CD14-positive monocyte (primary cell): ENCODE measurements around the gene GIMAP4. TPM values are rescaled to one million over a fixed set of nuclear protein-coding genes. Genes with fewer than 3 reads are reported as not detected.

Source experiments
- DNase-seq, 3 donors: peaks; one replicate each; pipeline ENCODE4 v3.0.0-alpha.2; 2011 to 2022
- H2AFZ ChIP-seq: 2 replicates; pipeline ENCODE4 v1.6.0; 2012; ENCODE audit warnings: mild to moderate bottlenecking, low read depth, low read length, inconsistent platforms; ENCODE audit not compliant: insufficient read depth, poor library complexity, severe bottlenecking
- H3K27ac ChIP-seq, 2 donors: 1 replicate in 1 of 2; 2 replicates in 1 of 2; pipeline ENCODE4 v1.5.1; 2012 to 2013; ENCODE audit warnings: low read length in 2 of 2, control low read depth in 1 of 2, inconsistent platforms in 1 of 2, low read depth in 1 of 2, mild to moderate bottlenecking in 1 of 2
- H3K27me3 ChIP-seq, 2 donors: one replicate each; pipeline versions ENCODE4 v1.6.0 to v1.6.1; 2011 to 2013; ENCODE audit warnings: low read length in 2 of 2; ENCODE audit not compliant: control insufficient read depth in 2 of 2, insufficient read depth in 2 of 2
- H3K36me3 ChIP-seq, 2 donors: replicated peaks in 1 of 2; 1 replicate in 1 of 2; 2 replicates in 1 of 2; pipeline versions ENCODE4 v1.5.1 to v1.6.1; 2012 to 2013; ENCODE audit warnings: low read length in 2 of 2, control low read depth in 1 of 2, inconsistent platforms in 1 of 2, mild to moderate bottlenecking in 1 of 2; ENCODE audit not compliant: insufficient read depth in 2 of 2, control insufficient read depth in 1 of 2
- H3K4me1 ChIP-seq, 2 donors: 1 replicate in 1 of 2; 2 replicates in 1 of 2; pipeline versions ENCODE4 v1.5.1 to v1.6.1; 2012 to 2013; ENCODE audit warnings: low read length in 2 of 2, control low read depth in 1 of 2, inconsistent platforms in 1 of 2, mild to moderate bottlenecking in 1 of 2, moderate library complexity in 1 of 2; ENCODE audit not compliant: insufficient read depth in 2 of 2, control insufficient read depth in 1 of 2
- H3K4me2 ChIP-seq: replicated peaks from 2 replicates; pipeline ENCODE3; 2012; ENCODE audit warnings: low read length, moderate library complexity, mild to moderate bottlenecking; ENCODE audit not compliant: poor library complexity, severe bottlenecking; ENCODE audit errors: extremely low read depth
- H3K4me3 ChIP-seq, 3 experiments: fragments of 200-600 bp in 1 of 3; sonication (generic) in 1 of 3; replicated peaks in 1 of 3; 1 replicate in 2 of 3; 2 replicates in 1 of 3; pipeline ENCODE4 v1.5.1; 2011 to 2013; ENCODE audit warnings: low read length in 3 of 3, mild to moderate bottlenecking in 3 of 3, control low read depth in 2 of 3, low read depth in 2 of 3, inconsistent platforms in 1 of 3, moderate library complexity in 1 of 3
- H3K79me2 ChIP-seq: 2 replicates; pipeline ENCODE4 v1.6.0; 2012; ENCODE audit warnings: mild to moderate bottlenecking, control low read depth, inconsistent platforms, low read length, moderate library complexity; ENCODE audit not compliant: insufficient read depth
- H3K9ac ChIP-seq: 2 replicates; pipeline ENCODE4 v1.6.0; 2017; ENCODE audit warnings: low read length, mild to moderate bottlenecking; ENCODE audit not compliant: insufficient read depth, poor library complexity, severe bottlenecking
- H3K9me3 ChIP-seq, 2 donors: replicated peaks in 1 of 2; 1 replicate in 1 of 2; 2 replicates in 1 of 2; pipeline versions ENCODE4 v1.5.1 to v1.6.1; 2012 to 2013; ENCODE audit warnings: low read length in 2 of 2, control low read depth in 1 of 2; ENCODE audit not compliant: control insufficient read depth in 1 of 2, insufficient read depth in 1 of 2
- H4K20me1 ChIP-seq: 2 replicates; pipeline ENCODE4 v1.6.0; 2012; ENCODE audit warnings: mild to moderate bottlenecking, low read length, control low read depth, moderate library complexity; ENCODE audit not compliant: insufficient read depth
- H3K27ac Mint-ChIP-seq, 7 donors: one replicate each; pipeline ENCODE4 v1.8.0; 2020; ENCODE audit warnings: mild to moderate bottlenecking in 7 of 7, mixed read lengths in 7 of 7, moderate library complexity in 6 of 7, inconsistent platforms in 2 of 7
- H3K27me3 Mint-ChIP-seq, 3 donors: one replicate each; pipeline ENCODE4 v1.8.0; 2021 to 2022; ENCODE audit warnings: low read depth in 3 of 3, mild to moderate bottlenecking in 3 of 3, mixed read lengths in 3 of 3, moderate library complexity in 3 of 3, inconsistent platforms in 1 of 3
- H3K36me3 Mint-ChIP-seq, 2 donors: one replicate each; pipeline ENCODE4 v1.8.0; 2020; ENCODE audit warnings: mixed read lengths in 2 of 2, inconsistent platforms in 1 of 2, mild to moderate bottlenecking in 1 of 2
- H3K4me1 Mint-ChIP-seq: one replicate; pipeline ENCODE4 v1.8.0; 2020; ENCODE audit warnings: mild to moderate bottlenecking, mixed read lengths
- H3K4me3 Mint-ChIP-seq, 2 donors: one replicate each; pipeline ENCODE4 v1.8.0; 2020; ENCODE audit warnings: mild to moderate bottlenecking in 2 of 2, mixed read lengths in 2 of 2, moderate library complexity in 1 of 2
- H3K9me3 Mint-ChIP-seq, 7 donors: one replicate each; pipeline ENCODE4 v1.8.0; 2020 to 2022; ENCODE audit warnings: mixed read lengths in 7 of 7, mild to moderate bottlenecking in 6 of 7, moderate library complexity in 6 of 7, inconsistent platforms in 2 of 7
- WGBS: methylation state at CpG from one replicate; pipeline ENCODE4 v1.1.5; 2013; ENCODE audit warnings: missing lambda C conversion rate; ENCODE audit not compliant: insufficient coverage; 5-methylcytosine and 5-hydroxymethylcytosine counted together
- intact Hi-C, 2 donors: fragments of 100-400 bp; cut with micrococcal nuclease; formaldehyde crosslinking; loops; one replicate each; pipeline versions ENCODE4 v1.15.0 to v1.15.1; 2023
- polyA plus RNA-seq, 3 donors: library from polyadenylated mRNA; depleted of rRNA in 1 of 3; unstranded in 2 of 3; stranded (reverse) in 1 of 3; fragments of 300-500 nt in 2 of 3; fragments of >200 nt in 1 of 3; fragmentation: Illumina TruSeq in 2 of 3; gene quantifications; 1 replicate in 2 of 3; 2 replicates in 1 of 3; pipeline ENCODE4 v1.2.3, GENCODE V29; 2012 to 2021
- TF ChIP-seq, protein P1 (sequence below): fragments of 200-600 bp; IDR thresholded peaks from one replicate; pipeline ENCODE4 v1.8.0; 2022; ENCODE audit warnings: antibody characterized with exemption, mild to moderate bottlenecking

The GIMAP4 gene
- polyA plus RNA-seq, 3 donors, result 37.3 to 269 (median 167) TPM

DNA sequence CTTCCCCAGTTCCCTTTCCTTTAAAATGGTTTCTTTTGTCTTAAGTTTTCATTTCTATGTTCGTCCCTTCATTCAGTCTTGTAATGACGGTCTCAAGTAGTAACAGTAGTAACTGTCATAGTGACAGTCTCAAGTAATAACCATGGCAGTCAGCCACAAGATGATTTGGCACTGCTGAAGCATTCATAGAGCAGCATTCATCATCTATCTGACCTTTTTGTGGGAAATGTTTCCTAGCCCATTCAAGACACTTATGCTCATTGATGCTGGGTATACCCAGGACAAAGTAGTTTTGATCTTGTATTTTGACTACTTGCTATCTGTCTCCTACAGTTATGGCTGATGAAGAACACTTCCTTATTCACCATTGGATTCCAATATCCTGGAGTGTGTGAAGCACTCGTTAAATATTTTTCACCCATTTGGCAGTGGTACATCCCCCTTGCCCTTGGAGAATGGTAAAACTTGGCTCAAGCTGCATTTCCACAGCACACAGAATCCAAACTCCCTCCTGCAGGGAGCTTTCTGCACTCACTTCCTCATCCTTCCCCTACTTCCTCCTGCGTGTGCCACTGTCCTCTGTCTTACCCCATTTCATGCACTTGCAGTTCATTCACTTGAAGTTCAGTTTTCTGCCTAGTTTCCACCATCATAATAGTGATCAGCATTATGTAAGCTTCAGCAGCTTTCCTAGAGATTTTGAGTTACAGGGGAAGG is 19.0 kb downstream of the GIMAP4 start:
- Mint-ChIP-seq H3K4me1 (peaks cover 42% of the 10 kb centered on the region), H3K27ac (peak overlapping the region; percentile 84 to 94 (median 89)), H3K36me3 (no peaks in the 10 kb centered on the region), H3K9me3 (peaks cover under 1 to 12% (median 3%) of the 10 kb centered on the region in 7 donors), H3K4me3 (peak overlapping the region; percentile 6 to 67), H3K27me3 (peaks cover 0 to 2% (median 2%) of the 10 kb centered on the region in 3 donors)
- no peaks in the 10 kb centered on the region for H3K36me3 ChIP-seq
- H3K27me3 ChIP-seq, result no peaks in the 10 kb centered on the region
- intact Hi-C loops, result no loop called here
- no peak overlapping the region for H2AFZ ChIP-seq
- peak overlapping the region in 2 of 3 experiments; percentile 33 to 48 for H3K4me3 ChIP-seq
- peaks cover 31 to 44% of the 10 kb centered on the region in 2 donors for H3K4me1 ChIP-seq
- TF ChIP-seq, protein P1, sequence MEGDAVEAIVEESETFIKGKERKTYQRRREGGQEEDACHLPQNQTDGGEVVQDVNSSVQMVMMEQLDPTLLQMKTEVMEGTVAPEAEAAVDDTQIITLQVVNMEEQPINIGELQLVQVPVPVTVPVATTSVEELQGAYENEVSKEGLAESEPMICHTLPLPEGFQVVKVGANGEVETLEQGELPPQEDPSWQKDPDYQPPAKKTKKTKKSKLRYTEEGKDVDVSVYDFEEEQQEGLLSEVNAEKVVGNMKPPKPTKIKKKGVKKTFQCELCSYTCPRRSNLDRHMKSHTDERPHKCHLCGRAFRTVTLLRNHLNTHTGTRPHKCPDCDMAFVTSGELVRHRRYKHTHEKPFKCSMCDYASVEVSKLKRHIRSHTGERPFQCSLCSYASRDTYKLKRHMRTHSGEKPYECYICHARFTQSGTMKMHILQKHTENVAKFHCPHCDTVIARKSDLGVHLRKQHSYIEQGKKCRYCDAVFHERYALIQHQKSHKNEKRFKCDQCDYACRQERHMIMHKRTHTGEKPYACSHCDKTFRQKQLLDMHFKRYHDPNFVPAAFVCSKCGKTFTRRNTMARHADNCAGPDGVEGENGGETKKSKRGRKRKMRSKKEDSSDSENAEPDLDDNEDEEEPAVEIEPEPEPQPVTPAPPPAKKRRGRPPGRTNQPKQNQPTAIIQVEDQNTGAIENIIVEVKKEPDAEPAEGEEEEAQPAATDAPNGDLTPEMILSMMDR, result no peak
- peak overlapping the region; percentile 7 for H3K9ac ChIP-seq
- H3K9me3 ChIP-seq, result no peaks in the 10 kb centered on the region
- peak; percentile 70 to 77 (median 75) for DNase-seq
- no peaks in the 10 kb centered on the region for H3K79me2 ChIP-seq
- 0% methylated on average over 1 of the region's 4 CpGs for WGBS
- H3K4me2 ChIP-seq, result peak overlapping the region; percentile 64
- peak overlapping the region; percentile 60 to 86 for H3K27ac ChIP-seq
- H4K20me1 ChIP-seq, result no peaks in the 10 kb centered on the region

GRCh38 chr7:150586785-150587152 is 19.6 kb downstream of the GIMAP4 start:
- H3K4me2 ChIP-seq, result peak overlapping the region; percentile 64
- peak overlapping the region in 2 of 3 experiments; percentile 33 to 48 for H3K4me3 ChIP-seq
- peaks cover 30 to 44% of the 10 kb centered on the region in 2 donors for H3K4me1 ChIP-seq
- Mint-ChIP-seq H3K36me3 (peaks cover 2 to 4% of the 10 kb centered on the region in 2 donors), H3K4me3 (peak overlapping the region; percentile 59 to 67), H3K27me3 (peaks cover 0 to 2% (median 2%) of the 10 kb centered on the region in 3 donors), H3K27ac (peak overlapping the region; percentile 84 to 94 (median 89)), H3K9me3 (peaks cover 5 to 12% (median 8%) of the 10 kb centered on the region in 7 donors), H3K4me1 (peaks cover 42% of the 10 kb centered on the region)
- TF ChIP-seq, protein P1, result no peak
- peaks cover 0 to 2% of the 10 kb centered on the region in 2 donors for H3K9me3 ChIP-seq
- peak overlapping the region; percentile 7 for H3K9ac ChIP-seq
- H3K36me3 ChIP-seq, result no peaks in the 10 kb centered on the region
- H3K79me2 ChIP-seq, result no peaks in the 10 kb centered on the region
- H3K27ac ChIP-seq, result peak overlapping the region; percentile 60 to 86
- intact Hi-C loops, result no loop called here
- peak; percentile 57 to 69 (median 65) for DNase-seq
- no peaks in the 10 kb centered on the region for H4K20me1 ChIP-seq
- no peaks in the 10 kb centered on the region for H3K27me3 ChIP-seq
- no peak overlapping the region for H2AFZ ChIP-seq
